Measurements from ENCODE around the gene DEUP1.
"Not testable (repeated sequence)": the region's sequence is repeated elsewhere in the genome, so short reads cannot be mapped to it uniquely, and the experiment has no call there.

DEUP1 gene, protein sequence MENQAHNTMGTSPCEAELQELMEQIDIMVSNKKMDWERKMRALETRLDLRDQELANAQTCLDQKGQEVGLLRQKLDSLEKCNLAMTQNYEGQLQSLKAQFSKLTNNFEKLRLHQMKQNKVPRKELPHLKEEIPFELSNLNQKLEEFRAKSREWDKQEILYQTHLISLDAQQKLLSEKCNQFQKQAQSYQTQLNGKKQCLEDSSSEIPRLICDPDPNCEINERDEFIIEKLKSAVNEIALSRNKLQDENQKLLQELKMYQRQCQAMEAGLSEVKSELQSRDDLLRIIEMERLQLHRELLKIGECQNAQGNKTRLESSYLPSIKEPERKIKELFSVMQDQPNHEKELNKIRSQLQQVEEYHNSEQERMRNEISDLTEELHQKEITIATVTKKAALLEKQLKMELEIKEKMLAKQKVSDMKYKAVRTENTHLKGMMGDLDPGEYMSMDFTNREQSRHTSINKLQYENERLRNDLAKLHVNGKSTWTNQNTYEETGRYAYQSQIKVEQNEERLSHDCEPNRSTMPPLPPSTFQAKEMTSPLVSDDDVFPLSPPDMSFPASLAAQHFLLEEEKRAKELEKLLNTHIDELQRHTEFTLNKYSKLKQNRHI

DNA sequence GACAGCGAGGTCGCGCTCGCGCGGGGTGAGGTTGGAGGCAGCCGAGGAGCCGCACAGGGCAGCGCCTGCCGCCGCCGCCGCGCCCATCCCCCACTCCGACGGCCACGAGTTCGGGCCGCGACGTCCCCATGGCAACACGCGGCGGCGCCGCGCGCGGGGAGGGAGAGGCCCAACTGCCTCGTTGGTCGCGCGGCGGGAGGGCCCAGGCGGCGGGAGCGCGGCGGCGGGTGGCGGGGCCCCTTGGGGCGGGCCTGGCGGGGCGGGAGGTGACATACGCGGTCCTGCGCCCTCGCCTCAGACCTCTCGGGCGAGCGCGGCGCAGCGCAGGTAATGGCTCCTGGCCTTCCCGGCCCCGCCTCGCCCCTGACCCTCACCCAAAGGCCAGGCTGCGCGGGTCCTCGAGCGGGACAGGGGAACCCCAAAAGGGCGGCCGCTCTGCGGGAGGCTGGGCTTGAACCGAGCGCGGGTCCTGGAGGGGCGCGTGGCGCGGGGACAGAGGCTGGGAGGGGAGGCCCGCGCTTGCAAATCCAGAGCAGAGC is at the start of gene DEUP1:
TSS of gene DEUP1 (plus strand) at position 297 of the 539 bp plus-strand sequence. CDS start 1,518 bp downstream, outside the sequence.
- peak; percentile 96 for DNase-seq

DNA sequence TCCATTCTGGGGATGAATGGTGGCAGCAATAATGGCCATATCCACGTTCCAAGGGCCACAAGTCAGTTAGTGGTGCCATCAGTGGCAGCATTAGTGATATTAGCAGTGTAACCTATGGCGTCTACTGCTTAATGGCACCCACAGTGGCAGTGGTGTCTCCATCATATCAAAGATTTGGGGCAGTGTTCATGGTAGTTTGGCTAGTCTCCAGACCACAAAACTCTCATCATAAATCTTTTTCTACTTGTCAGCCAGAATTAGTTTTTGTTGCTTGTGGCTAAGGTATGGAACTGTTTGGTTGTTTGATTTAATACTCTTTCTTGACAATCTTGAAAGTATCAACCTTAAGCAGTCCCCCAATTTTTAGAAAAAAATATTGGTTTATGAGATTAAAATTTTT is 45.1 kb upstream of the DEUP1 start:
- DNase-seq: peak; percentile 16

DNA sequence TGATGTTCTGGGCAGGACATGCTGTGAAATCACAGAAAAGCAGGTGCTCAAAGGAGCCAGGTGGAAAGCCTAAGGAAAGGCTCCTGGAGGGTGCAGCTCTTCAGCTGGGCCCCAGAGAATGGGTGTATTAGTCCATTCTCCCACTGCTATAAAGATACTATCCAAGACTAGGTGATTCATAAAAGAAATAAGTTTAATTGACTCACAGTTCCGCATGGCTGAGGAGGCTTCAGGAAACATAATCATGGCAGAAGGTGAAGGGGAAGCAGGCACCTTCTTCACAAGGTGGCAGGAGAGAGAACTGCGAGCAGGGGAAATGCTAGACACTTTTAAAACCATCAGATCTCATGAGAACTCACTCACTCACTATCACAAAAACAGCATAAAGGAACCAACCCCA is 43.1 kb upstream of the DEUP1 start:
- DNase-seq: peak; percentile 39

DNA sequence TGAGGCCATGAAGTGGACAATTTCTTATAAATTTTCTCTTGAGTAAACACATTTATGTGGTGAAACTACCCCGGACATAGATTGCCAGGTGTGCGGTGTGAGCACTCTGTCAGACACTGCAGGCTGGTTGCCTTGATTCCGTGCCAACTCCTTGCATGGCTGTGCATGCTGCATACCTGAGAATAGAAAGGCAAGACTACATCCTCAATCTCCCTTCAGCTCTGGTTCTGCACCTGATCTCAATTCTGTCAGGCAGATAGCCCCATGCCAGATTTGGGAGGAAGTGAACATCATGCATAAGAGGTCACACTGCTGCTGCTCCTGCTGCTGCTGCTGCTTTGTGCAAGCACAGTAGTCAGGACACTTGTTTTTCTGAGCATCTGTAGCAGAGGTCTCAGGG is 42.5 kb upstream of the DEUP1 start:
- DNase-seq: no peak

DNA sequence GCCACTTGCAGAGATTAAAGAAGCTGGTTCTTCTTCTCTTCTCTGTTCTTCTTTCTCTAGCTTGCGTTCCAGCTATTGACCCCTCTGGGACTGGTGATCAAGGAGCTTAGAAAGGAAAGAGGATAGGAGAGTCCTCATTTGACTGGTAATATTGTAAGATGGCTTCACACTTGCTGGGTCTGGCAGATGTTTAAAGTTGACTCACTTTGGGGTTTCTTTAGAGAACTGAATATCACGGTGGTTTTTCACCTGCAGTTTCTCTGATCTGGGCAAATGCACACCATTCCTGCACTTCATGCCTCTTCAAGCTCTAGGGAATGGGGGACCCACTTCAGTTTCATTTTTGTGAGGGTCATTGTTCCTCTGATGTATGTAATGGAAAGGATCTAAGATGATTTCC is 41.8 kb upstream of the DEUP1 start:
- no peak for DNase-seq

DNA sequence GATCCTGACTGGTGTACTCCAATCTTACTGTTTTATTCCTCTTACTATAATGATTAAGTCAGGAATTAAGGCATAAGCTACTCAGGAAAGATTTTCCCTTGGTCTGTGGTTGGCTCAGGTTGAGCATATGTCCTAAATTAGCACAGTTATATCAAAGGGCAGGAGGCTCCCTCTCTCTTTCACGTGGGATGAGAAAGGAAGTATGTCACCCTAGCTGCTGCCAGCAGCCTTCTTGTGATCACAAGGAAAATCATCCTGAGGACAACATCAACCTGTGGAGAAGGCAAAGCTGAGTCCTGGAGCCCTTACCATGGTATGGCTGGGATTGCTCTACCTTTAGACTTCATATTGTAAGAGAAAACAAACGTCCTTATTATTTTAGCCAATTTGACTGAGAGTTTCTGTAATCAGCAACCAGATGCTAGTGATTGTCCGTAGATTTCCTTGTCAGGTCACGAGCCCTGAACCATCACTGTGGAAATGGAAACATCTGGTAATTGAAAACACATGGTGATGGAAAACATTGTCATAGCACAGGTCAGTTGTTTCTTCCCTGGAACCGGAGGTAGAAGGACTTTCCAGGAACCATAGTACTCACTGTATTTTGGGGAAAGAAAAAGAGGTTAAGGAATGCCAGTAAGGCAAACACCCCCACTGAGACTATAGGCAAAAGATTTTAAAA is 40.6 kb upstream of the DEUP1 start:
- DNase-seq: no peak

DNA sequence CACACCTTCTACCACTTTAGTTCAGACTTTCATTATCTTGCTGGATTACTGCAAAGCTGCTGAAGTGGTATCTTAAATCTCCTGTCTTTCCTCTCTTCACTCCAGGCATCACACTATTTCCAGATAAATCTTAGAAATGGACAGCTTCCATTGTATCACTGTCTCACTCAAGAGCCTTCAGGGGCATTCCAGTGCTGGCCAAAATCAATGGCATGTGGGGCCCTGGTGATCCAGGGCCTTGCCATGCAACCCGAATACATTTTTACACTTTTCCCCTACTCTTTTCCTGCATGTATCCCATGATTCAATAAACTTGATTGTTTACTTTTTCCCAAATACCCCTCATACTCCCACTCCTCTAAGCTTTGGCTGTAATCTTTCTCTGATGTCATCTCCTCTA is 39.4 kb upstream of the DEUP1 start:
- no peak for DNase-seq

DNA sequence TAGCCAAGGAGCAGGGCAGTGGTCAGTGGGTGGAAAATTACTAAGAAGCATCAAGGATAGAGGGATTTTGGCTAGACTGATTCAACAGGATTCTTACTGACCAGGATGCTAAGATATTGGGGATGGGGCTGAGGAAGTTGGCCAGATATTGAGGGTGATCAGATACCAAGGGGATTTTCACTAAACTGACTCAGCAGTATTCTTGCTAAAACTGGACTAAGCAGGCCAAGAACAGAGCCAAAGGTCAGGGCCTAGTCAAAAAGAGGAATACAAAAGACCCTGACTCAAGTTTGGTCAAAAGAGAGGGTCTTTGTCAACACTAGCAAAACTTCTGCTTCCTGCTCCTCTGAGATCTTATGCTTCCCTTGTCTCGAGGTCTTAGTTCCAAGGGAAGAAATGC is 38.6 kb upstream of the DEUP1 start:
- no peak for DNase-seq

DNA sequence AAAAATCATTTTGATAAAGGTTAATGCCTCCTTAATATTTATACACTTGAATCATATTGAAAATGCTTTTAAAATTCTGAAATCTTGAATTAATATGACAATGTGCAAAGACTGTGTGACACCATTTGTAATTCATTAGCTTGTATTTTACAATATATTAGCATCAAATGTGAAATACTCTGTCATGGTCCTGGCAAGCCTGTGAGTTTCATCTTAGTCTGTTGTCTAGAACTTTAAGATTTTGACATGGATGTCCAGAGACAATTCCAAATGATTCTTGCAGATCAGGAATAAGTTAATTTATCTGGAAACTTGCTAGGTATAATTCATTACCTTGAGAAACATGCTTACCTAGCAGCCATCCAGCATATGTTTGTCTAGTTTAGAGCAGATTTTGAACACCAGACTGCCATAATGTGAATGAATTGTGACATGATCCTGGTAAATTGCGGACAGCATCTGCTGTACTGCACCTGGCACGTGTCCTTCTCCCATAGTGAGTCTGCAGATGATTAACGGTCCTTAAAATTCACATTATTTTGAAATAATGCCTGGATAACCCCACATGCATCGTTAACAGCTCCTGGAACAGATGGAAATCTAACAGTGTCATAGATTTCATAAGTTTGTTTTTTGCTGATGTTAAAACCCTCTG is 34.5 kb upstream of the DEUP1 start:
- DNase-seq: peak; percentile 81

DNA sequence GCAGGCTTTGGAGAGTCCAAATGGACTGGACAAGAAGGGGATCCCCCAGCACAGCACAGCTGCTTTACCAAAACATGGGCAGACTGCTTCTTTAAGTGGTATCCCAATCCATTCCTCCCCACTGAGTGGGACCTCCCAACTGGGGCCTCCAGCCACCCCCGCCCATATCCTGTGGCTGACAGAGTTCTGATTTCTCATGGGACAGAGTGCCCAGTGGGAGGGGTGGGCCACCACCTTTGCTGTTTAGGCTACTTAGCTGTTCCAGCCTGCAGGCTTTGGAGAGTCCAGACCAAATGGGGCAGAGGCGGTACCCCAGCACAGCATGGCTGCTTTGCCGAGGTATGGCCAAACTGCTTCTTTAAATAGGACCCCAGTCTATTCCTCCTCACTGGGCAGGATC is 26.9 kb upstream of the DEUP1 start:
- no peak for DNase-seq

DNA sequence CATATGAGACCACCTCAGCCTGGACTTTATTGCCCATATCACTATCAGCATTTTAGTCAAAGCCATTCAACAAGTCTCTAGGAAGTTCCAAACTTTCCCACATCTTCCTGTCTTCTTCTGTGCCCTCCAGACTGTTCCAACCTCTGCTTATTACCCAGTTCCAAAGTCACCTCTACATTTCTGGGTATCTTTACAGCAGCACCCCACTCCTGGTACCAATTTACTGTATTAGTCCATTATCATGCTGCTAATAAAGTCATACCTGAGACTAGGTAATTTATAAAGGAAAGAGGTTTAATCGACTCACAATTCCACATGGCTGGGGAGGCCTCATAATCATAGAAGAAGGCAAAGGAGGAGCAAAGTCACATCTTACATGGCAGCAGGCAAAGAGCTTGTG is 16.1 kb upstream of the DEUP1 start:
- not testable (repeated sequence) for DNase-seq

DNA sequence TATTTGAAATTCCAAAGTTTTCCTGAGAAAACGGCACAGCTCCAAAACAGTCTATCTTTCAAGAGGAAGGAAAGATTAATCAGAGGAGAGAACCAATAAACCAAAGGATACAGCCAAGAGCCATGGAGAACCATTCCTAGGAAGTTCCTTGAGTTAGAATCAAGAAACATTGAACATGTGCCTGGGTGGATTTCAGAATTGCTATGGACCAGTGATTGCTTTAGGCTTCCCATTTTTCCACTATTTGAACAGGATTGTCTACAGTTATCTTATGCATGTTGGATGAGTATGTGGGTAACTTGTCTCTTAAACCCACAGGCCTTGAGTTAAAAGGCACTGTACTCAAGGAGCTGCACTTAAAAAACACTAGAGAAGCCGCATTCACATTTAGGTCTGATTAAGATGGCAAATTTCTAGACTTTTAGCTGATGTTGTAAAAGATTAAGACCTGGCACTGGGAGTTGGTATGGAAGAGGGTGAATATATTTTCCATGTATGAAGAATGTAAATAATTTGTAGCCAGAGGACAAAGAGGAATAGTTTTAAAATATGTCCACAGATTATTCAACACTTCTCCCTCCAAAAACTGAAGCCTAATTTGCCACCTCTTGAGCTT is 11.2 kb upstream of the DEUP1 start:
- no peak for DNase-seq

DNA sequence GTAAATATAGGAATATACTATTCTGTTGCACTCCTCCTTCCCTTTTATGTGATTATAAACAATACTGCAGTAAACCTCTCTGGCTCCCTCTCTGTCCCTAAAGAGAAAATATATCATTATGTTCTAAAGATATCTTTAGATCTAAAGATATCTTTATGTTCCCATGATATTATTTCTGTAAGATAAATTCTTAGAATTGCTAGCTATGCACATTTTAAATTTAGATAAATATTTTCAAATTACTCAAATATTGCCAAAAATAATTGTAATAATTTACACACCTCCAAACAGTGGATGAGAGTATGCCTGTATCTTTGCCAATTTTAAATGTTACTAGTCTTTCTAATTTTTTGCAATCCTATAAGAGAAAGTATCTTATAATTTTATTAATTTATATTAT is 10.3 kb upstream of the DEUP1 start:
- no peak for DNase-seq

DNA sequence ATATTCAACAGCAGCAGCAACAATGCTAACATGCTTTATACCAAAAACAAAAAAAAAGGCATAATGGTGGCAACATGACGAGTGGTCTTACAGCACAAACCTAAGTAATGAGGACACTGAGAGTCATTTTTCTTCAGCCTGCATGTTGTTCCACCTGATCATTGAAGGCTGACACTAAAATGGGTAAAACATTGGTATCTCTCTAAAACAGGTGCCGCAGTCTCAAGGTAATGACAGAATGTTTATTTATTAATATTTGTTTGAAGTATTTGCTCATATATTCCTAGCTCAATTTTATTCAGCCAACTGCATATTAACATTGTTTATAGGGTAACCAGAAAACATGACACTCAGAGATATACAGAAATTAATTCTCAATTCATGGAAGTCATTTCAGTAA is 8.3 kb upstream of the DEUP1 start:
- DNase-seq: no peak

DNA sequence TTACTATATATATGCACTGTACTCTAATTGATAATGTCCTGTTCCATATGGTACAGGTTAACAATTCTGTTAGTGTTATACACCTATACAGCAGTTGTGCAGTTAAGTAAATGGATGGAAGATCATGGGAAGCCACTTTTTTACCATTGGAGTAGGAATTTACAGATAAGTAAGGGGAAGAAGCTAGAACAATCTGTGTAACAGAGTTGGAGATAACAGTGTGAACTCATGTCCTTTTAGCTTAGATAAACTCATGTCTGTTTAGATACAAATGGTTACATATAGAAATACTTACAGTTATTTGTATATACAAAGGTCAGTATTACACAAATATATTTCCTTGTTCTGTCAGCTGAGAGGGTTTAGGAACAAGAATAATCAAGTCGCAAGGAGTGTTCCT is 6.8 kb upstream of the DEUP1 start:
- DNase-seq: no peak

DNA sequence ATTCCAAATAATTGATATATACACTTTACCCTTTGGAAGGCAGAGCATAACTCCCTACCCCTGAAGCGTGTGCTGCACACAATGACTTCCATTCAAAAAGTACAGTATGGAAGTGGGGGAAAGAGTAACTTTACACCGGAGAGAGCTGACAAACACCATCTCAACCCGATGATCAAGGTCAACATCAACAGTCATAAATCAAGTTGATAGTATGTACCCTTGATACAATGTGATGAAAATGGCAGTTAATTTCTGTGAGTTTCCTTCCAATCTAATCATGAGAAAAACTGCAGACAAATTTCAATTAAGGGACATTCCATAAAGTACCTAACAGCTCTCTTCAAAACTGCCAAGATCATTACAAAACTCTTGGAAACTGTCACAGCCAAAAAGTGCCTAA is 6.0 kb upstream of the DEUP1 start:
- peak; percentile 40 for DNase-seq

DNA sequence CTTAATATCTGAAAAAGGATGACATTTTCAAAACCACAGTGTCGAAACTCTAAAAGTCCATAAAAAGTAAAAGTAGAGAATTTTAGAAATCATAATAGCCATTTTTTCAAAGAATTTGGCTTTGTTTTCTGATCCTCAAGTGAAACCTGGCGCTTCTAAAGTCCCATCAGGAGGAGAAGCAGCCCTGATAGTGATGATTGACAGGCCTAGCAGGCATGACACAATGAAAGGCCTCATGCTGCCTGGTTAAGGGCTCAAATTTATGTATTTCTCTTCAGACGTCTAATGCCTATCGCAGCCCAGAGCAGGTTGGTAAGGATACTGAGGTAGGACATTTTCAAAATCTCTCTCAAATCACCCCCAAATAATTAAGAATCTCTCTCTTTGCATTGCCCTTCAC is 3.9 kb upstream of the DEUP1 start:
- DNase-seq: no peak

DNA sequence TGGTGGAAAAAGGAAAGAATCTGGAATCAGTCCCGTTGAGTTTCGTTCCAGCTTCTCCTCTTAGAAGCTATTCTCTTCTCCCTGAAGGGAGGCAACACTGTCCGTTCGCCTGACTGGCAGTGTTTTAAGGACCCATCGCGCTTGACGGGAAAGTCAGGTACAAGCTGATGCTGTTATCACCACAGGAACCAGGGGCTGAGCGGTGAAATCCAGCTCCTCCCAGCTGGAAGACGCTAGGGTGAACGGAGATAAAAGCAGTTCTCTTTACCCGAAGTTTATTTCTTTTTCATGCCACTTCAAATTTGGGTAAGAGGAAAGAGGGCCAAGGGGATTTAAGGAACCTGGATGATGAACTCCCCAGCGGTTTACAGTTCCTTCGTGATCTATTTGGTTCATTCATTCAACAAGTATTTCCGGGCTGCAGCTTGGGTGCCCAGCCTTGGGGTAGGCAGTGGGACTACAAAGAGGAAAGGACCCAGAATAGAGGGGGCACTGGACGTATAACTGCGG is 551 bp upstream of the DEUP1 start:
- DNase-seq: peak; percentile 94

DNA sequence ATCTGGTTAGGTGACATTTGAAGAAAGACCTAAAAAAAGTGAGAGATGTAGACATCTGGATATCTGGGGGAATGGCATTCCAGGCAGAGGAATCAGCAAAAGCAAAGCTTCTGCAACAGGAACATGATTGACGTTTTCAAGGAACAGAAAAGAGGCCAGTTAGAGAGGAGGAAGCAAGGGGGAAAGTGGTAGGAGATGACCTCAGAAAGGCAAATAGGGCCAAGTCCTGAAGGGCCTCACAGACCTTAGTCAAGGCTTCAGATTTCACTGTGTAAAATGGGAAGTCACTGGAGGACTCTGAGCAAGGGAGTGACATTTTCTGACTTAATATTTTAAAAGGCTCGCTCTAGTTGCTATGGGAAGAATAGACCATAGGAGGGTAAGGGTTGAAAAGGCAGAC is 9.7 kb downstream of the DEUP1 start:
- DNase-seq: no peak

DNA sequence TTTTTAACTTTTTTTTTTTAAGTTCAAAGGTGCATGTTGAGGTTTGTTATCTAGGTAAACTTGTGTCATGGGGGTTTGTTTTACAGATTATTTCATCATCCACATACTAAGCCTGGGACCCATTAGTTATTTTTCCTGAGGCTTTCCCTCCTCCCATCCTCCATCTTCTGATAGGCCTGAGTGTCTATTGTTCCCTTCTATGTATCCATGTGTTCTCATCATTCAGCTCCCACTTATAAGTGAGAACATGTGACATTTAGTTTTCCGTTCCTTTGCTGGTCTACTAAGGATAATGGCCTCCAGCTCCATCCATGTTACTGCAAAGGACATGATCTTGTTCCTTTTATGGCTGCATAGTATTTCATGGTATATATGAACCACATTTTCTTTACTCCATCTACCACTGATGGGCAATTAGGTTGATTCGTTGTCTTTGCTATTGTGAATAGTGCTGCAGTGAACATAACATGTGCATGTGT is 14.4 kb downstream of the DEUP1 start:
- no peak for DNase-seq

DNA sequence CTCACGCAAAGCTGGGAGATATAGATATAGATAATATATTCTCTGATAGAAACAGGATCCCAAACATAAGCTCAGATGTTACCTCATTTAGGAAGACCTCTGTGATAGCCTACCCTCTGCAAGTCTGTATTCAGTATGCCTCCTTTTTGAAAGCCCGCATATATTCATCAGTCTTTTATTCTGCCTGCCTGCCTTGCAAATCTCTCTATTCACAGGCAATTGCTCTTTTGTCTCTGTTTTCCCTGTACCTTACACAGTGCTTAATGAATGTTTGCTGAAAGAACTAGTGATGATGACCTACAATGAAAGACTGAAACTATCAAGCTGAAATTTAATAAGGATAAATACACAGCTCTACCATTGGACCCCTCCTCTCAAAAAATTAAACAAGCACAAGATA is 18.4 kb downstream of the DEUP1 start:
- DNase-seq: peak; percentile 83

DNA sequence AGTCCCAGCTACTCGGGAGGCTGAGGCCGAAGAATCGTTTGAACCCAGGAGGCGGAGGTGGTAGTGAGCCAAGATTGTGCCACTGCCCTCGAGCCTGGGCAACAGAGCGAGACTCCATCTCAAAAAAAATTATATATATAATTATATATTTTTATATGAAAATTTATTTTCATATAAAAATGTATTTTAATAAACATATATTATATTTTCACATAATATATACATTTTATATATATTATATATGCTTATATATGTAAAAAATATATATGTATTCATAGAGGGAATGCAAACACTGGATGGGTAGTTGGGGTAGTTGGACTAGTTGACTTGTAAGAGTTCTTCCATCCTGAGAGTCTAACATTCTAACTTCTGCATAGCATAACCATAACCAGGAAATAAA is 20.3 kb downstream of the DEUP1 start:
- no peak for DNase-seq

DNA sequence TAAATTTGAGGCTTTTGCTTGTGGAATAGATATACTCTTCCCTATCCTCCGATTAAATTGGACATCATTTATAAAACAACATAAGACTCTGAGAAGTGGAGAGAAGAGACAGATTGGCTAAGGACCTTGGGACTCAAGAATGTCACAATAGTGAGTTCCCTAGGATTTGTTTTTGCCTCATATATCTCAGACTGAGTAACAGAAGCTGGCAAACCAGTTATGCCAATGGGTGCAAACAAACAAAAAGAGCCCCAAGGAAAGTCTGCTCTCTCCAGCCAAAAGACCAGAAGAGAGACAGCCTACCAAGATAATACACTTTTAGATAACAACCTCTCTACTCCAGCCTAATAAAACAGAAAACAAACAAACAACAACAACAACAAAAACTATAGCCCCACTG is 28.9 kb downstream of the DEUP1 start:
- no peak for DNase-seq
